ENCODE measurements around the gene BTBD9.

GRCh38 chr6:38587766-38588362 lies 51.9 kb downstream of the BTBD9 start:
- TF ChIP-seq CTCF (IDR thresholded peaks at IDR 0.05) (no peak), POLR2A (IDR thresholded peaks at IDR 0.05) (no peak)
